ENCODE data around the gene ARL6IP6. TPM values are rescaled to one million over a fixed set of nuclear protein-coding genes. Genes with fewer than 3 reads are reported as not detected.

Gene ARL6IP6
- total and polyA plus RNA-seq, 8 donors: 2.2 to 134 (median 12.8) TPM

GRCh38 chr2:152678808-152679207 lies 39.6 kb upstream of the ARL6IP6 start:
- Histone ChIP-seq H3K9me3 (no peaks in the 10 kb centered on the region), H3K36me3 (peaks cover 19 to 84% (median 77%) of the 10 kb centered on the region in 4 donors), H3K4me3 (no peak overlapping the region), H3K27ac (no peak overlapping the region), H3K27me3 (no peaks in the 10 kb centered on the region), H3K4me1 (peaks cover 0 to 15% (median 2%) of the 10 kb centered on the region in 4 donors)
- no peak for DNase-seq
- WGBS, 5 donors: 78 to 85% (median 81%) methylated on average over 2 of the region's 2 CpGs
- intact Hi-C loops (cut with DNase I; ENCODE audit: low total_unique reads): no loop called here
- no peak for TF ChIP-seq CTCF (IDR thresholded peaks at IDR 0.05)
- no peak for TF ChIP-seq POLR2AphosphoS5 (IDR thresholded peaks at IDR 0.05)
- TF ChIP-seq POLR2A (IDR thresholded peaks at IDR 0.05): no peak
- no peak for TF ChIP-seq EP300 (IDR thresholded peaks at IDR 0.05)

- H3K27me3 ChIP-seq: no peaks in the 10 kb centered on the region
- DNase-seq: no peak
- no peak overlapping the region for H3K4me3 ChIP-seq
- H3K36me3 ChIP-seq: peaks cover 0 to 58% (median 43%) of the 10 kb centered on the region in 4 donors
- intact Hi-C loops (cut with DNase I; ENCODE audit: low total_unique reads): no loop called here
- TF ChIP-seq CTCF (IDR thresholded peaks at IDR 0.05) (no peak), POLR2A (IDR thresholded peaks at IDR 0.05) (no peak), POLR2AphosphoS5 (IDR thresholded peaks at IDR 0.05) (no peak), EP300 (IDR thresholded peaks at IDR 0.05) (no peak)
- peaks cover 0 to 15% (median 4%) of the 10 kb centered on the region in 4 donors for H3K4me1 ChIP-seq
- WGBS, 5 donors: 93 to 96% (median 94%) methylated on average over 9 of the region's 9 CpGs
- no peaks in the 10 kb centered on the region for H3K9me3 ChIP-seq
- no peak overlapping the region for H3K27ac ChIP-seq
Observed at GRCh38 chr2:152682663-152683062, 35.8 kb upstream of the ARL6IP6 start.

- DNase-seq: no peak
- H3K27ac ChIP-seq: no peak overlapping the region
- TF ChIP-seq POLR2AphosphoS5 (IDR thresholded peaks at IDR 0.05) (no peak), CTCF (IDR thresholded peaks at IDR 0.05) (no peak), POLR2A (IDR thresholded peaks at IDR 0.05) (no peak), EP300 (IDR thresholded peaks at IDR 0.05) (no peak)
- no peaks in the 10 kb centered on the region for H3K9me3 ChIP-seq
- H3K4me3 ChIP-seq: no peak overlapping the region
- H3K4me1 ChIP-seq: peaks cover 0 to 15% (median 4%) of the 10 kb centered on the region in 4 donors
- intact Hi-C loops (cut with DNase I; ENCODE audit: low total_unique reads): no loop called here
- peaks cover 0 to 56% (median 41%) of the 10 kb centered on the region in 4 donors for H3K36me3 ChIP-seq
- no peaks in the 10 kb centered on the region for H3K27me3 ChIP-seq
Observed at GRCh38 chr2:152683400-152683799, 35.0 kb upstream of the ARL6IP6 start.

- no peak for TF ChIP-seq POLR2AphosphoS5 (IDR thresholded peaks at IDR 0.05)
- TF ChIP-seq POLR2A (IDR thresholded peaks at IDR 0.05): no peak
- no peak for TF ChIP-seq EP300 (IDR thresholded peaks at IDR 0.05)
- no peak for TF ChIP-seq CTCF (IDR thresholded peaks at IDR 0.05)
- Histone ChIP-seq H3K27me3 (no peaks in the 10 kb centered on the region), H3K27ac (no peak overlapping the region), H3K4me3 (no peak overlapping the region), H3K36me3 (peaks cover 0 to 32% (median 16%) of the 10 kb centered on the region in 4 donors), H3K4me1 (peaks cover 0 to 15% (median 4%) of the 10 kb centered on the region in 4 donors), H3K9me3 (no peaks in the 10 kb centered on the region)
- DNase-seq: no peak
- intact Hi-C loops (cut with DNase I; ENCODE audit: low total_unique reads): no loop called here
Observed at GRCh38 chr2:152686321-152686720, 32.1 kb upstream of the ARL6IP6 start.
